Raji (cell line): Measurements from ENCODE around the gene UGT2B7.

Experiments used
- POLR2A ChIP-seq: IDR thresholded peaks from 2 replicates; pipeline ENCODE4 v1.6.1; 2011; ENCODE audit warnings: low read depth, low read length, control low read depth; ENCODE audit not compliant: insufficient read depth

The UGT2B7 gene

DNA sequence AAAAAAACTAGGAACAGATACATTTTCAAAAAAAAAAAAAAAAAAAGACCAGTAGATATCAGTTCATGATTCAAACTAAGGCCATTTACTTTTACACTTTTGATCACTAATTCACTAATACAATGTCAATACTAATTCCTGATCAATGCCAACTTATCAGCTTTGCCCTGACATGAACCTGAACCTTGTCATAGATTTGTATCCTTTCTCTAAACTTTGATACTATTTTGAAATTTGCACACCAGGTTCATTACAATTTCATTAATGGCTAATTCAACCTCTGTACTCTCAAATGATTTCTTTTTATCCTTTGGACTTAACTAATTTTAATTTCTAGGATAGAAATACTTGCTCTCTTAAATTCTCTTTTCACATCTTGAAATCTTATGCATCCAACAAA lies 37.7 kb downstream of the UGT2B7 start:
- no peak for TF ChIP-seq POLR2A

GRCh38 chr4:69134471-69134870 lies 38.2 kb downstream of the UGT2B7 start:
- no peak for TF ChIP-seq POLR2A

DNA sequence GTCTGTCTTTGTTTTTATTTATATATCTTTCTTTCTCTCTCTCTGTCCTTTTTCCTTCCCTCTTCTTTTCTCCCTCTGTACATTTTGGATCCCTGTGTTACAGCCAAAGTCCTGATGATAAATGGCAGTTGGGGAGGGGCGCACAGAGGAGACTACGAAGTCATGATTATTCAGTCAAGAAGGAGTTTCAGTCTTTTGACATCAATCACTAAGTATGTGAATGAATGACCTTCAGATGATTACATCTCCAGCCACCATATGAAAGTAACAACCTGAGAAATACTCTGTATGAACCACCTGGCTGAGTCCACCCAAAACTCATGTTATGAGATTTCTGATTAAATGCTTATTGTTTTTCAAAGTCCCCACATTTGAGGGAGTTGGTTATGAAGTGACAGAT lies 45.0 kb downstream of the UGT2B7 start:
- no peak for TF ChIP-seq POLR2A

- no peak for TF ChIP-seq POLR2A
Measured at GRCh38 chr4:69147334-69147733, 51.1 kb downstream of the UGT2B7 start.

- no peak for TF ChIP-seq POLR2A
Measured at GRCh38 chr4:69154021-69154420, 57.7 kb downstream of the UGT2B7 start.

GRCh38 chr4:69156913-69157312 lies 60.6 kb downstream of the UGT2B7 start:
- no peak for TF ChIP-seq POLR2A
